ENCODE results near the gene TDRD9.
A peak's percentile ranks its signal among the peaks of the same experiment; 100 is the strongest.

Gene TDRD9

GRCh38 chr14:103995876-103996275, 67.6 kb downstream of the TDRD9 start:
- TF ChIP-seq CTCF (IDR thresholded peaks at IDR 0.05; ENCODE audit: extremely low read depth, insufficient read depth, missing control alignments) = no peak
- DNase-seq (ENCODE audit: low spot score) = no peak
- in situ Hi-C loops (cut with MboI; ENCODE audit: low pct_unique_long_range_greater_than_20kb, low sequenced_read_pairs, unreplicated experiment) = no loop called here

GRCh38 chr14:103997391-103997790, 69.1 kb downstream of the TDRD9 start:
- in situ Hi-C loops (cut with MboI; ENCODE audit: low pct_unique_long_range_greater_than_20kb, low sequenced_read_pairs, unreplicated experiment) = no loop called here
- no peak for TF ChIP-seq CTCF (IDR thresholded peaks at IDR 0.05; ENCODE audit: extremely low read depth, insufficient read depth, missing control alignments)
- DNase-seq (ENCODE audit: low spot score) = no peak

GRCh38 chr14:103998027-103998426, 69.8 kb downstream of the TDRD9 start:
- no peak for DNase-seq (ENCODE audit: low spot score)
- no peak for TF ChIP-seq CTCF (IDR thresholded peaks at IDR 0.05; ENCODE audit: extremely low read depth, insufficient read depth, missing control alignments)
- in situ Hi-C loops (cut with MboI; ENCODE audit: low pct_unique_long_range_greater_than_20kb, low sequenced_read_pairs, unreplicated experiment) = no loop called here

- in situ Hi-C loops (cut with MboI; ENCODE audit: low pct_unique_long_range_greater_than_20kb, low sequenced_read_pairs, unreplicated experiment) = no loop called here
- no peak for DNase-seq (ENCODE audit: low spot score)
- no peak for TF ChIP-seq CTCF (IDR thresholded peaks at IDR 0.05; ENCODE audit: extremely low read depth, insufficient read depth, missing control alignments)
Measured at GRCh38 chr14:103999795-104000440, 71.7 kb downstream of the TDRD9 start.

- in situ Hi-C loops (cut with MboI; ENCODE audit: low pct_unique_long_range_greater_than_20kb, low sequenced_read_pairs, unreplicated experiment) = no loop called here
- TF ChIP-seq CTCF (IDR thresholded peaks at IDR 0.05; ENCODE audit: extremely low read depth, insufficient read depth, missing control alignments) = peak; percentile 24
- no peak for DNase-seq (ENCODE audit: low spot score)
Measured at GRCh38 chr14:104001003-104001402, 72.7 kb downstream of the TDRD9 start.

GRCh38 chr14:104003616-104004015, 75.4 kb downstream of the TDRD9 start:
- in situ Hi-C loops (cut with MboI; ENCODE audit: low pct_unique_long_range_greater_than_20kb, low sequenced_read_pairs, unreplicated experiment) = no loop called here

More at GRCh38 chr14:104003616-104004015, 75.4 kb downstream of the TDRD9 start:
- no peak for DNase-seq (ENCODE audit: low spot score)
- no peak for TF ChIP-seq CTCF (IDR thresholded peaks at IDR 0.05; ENCODE audit: extremely low read depth, insufficient read depth, missing control alignments)
